Astrocyte of the cerebellum (primary cell): ENCODE data around the gene STXBP6.

Experiments used
- DNase-seq: peaks from one replicate; pipeline ENCODE4 v3.0.0-alpha.2; 2011; ENCODE audit warnings: low read depth
- H3K4me3 ChIP-seq: 2 replicates; pipeline ENCODE4 v1.5.1; 2011; ENCODE audit warnings: mild to moderate bottlenecking, low read depth, low read length, moderate library complexity
- CTCF ChIP-seq: IDR thresholded peaks from 2 replicates; pipeline ENCODE4 v1.5.1; 2012; ENCODE audit warnings: low read length, low read depth, moderate library complexity, mild to moderate bottlenecking; ENCODE audit errors: missing control alignments
- in situ Hi-C: cut with HindIII; loops from 2 replicates; pipeline ENCODE4 v1.10.0; 2017; ENCODE audit warnings: low sequenced_read_pairs

The STXBP6 gene

GRCh38 chr14:24993631-24994030 lies 56.3 kb downstream of the STXBP6 start:
- in situ Hi-C loops: no loop called here
- TF ChIP-seq CTCF: no peak
- no peak for DNase-seq
- no peak overlapping the region for H3K4me3 ChIP-seq

GRCh38 chr14:24992624-24993360 lies 57.2 kb downstream of the STXBP6 start:
- in situ Hi-C loops: no loop called here
- TF ChIP-seq CTCF: no peak

GRCh38 chr14:24991821-24992220 lies 58.1 kb downstream of the STXBP6 start:
- H3K4me3 ChIP-seq: no peak overlapping the region
- DNase-seq: no peak
- in situ Hi-C loops: no loop called here
- no peak for TF ChIP-seq CTCF

More at GRCh38 chr14:24992624-24993360, 57.2 kb downstream of the STXBP6 start:
- H3K4me3 ChIP-seq: no peak overlapping the region
- DNase-seq: no peak

GRCh38 chr14:24991288-24991687 lies 58.7 kb downstream of the STXBP6 start:
- no peak for TF ChIP-seq CTCF
- H3K4me3 ChIP-seq: no peak overlapping the region

GRCh38 chr14:24990773-24991172 lies 59.2 kb downstream of the STXBP6 start:
- no peak for TF ChIP-seq CTCF
- H3K4me3 ChIP-seq: no peak overlapping the region
- no peak for DNase-seq
- in situ Hi-C loops: no loop called here

More at GRCh38 chr14:24991288-24991687, 58.7 kb downstream of the STXBP6 start:
- DNase-seq: no peak
- in situ Hi-C loops: no loop called here

GRCh38 chr14:24990050-24990449 lies 59.9 kb downstream of the STXBP6 start:
- no peak overlapping the region for H3K4me3 ChIP-seq
- in situ Hi-C loops: no loop called here
- no peak for TF ChIP-seq CTCF
- no peak for DNase-seq

GRCh38 chr14:24988760-24989159 lies 61.2 kb downstream of the STXBP6 start:
- H3K4me3 ChIP-seq: no peak overlapping the region
- no peak for DNase-seq
- no peak for TF ChIP-seq CTCF
- in situ Hi-C loops: no loop called here
